GM23338 (cell line): ENCODE data around the gene AMIGO1. TPM values are rescaled to one million over a fixed set of nuclear protein-coding genes. Genes with fewer than 3 reads are reported as not detected.

Source experiments
- ATAC-seq: fragments of 200-7000 bp; cut with Tn5 transposase; 3 replicates; pipeline ENCODE4 v1.9.1; 2020
- DNase-seq: peaks from one replicate; pipeline ENCODE4 v3.0.0-alpha.2; 2015; ENCODE audit warnings: low spot score
- H2AFZ ChIP-seq: fragments of 200-600 bp; sonication (generic); 2 replicates; pipeline ENCODE4 v1.8.0; 2016; ENCODE audit warnings: antibody characterized with exemption, mild to moderate bottlenecking, moderate library complexity
- H3F3A ChIP-seq: fragments of 200-600 bp; sonication (generic); replicated peaks from 2 replicates; pipeline ENCODE4 v1.8.0; 2017; ENCODE audit warnings: antibody characterized with exemption, mixed run types, low read depth
- H3K27ac ChIP-seq: fragments of 200-600 bp; sonication (generic); 2 replicates; pipeline ENCODE4 v1.6.1; 2016; ENCODE audit warnings: low read depth
- H3K27me3 ChIP-seq: fragments of 200-600 bp; sonication (generic); 2 replicates; pipeline ENCODE4 v1.8.0; 2016; ENCODE audit warnings: mild to moderate bottlenecking, mixed run types, moderate library complexity; ENCODE audit not compliant: insufficient read depth
- H3K36me3 ChIP-seq: fragments of 200-600 bp; sonication (generic); 2 replicates; pipeline ENCODE4 v1.8.0; 2016; ENCODE audit warnings: mild to moderate bottlenecking; ENCODE audit not compliant: insufficient read depth
- H3K4me1 ChIP-seq: fragments of 200-600 bp; sonication (generic); 2 replicates; pipeline ENCODE4 v1.8.0; 2016; ENCODE audit warnings: mild to moderate bottlenecking, moderate library complexity; ENCODE audit not compliant: insufficient read depth
- H3K4me2 ChIP-seq: fragments of 200-600 bp; sonication (generic); 2 replicates; pipeline ENCODE4 v1.7.1; 2017; ENCODE audit warnings: mixed run types
- H3K4me3 ChIP-seq: fragments of 200-600 bp; sonication (generic); 2 replicates; pipeline ENCODE4 v1.6.1; 2016; ENCODE audit warnings: mixed run types
- H3K79me2 ChIP-seq: fragments of 200-600 bp; sonication (generic); replicated peaks from 2 replicates; pipeline ENCODE4 v1.8.0; 2017; ENCODE audit warnings: mild to moderate bottlenecking; ENCODE audit not compliant: insufficient read depth
- H3K9me2 ChIP-seq: fragments of 200-600 bp; sonication (generic); 2 replicates; pipeline ENCODE4 v1.8.0; 2017; ENCODE audit not compliant: insufficient read depth
- H4K20me1 ChIP-seq: fragments of 200-600 bp; sonication (generic); replicated peaks from 2 replicates; pipeline ENCODE4 v1.8.0; 2017; ENCODE audit warnings: mild to moderate bottlenecking; ENCODE audit not compliant: insufficient read depth
- H3K27ac Mint-ChIP-seq: 2 replicates; pipeline ENCODE4 v1.8.0; 2020; ENCODE audit warnings: inconsistent platforms, mild to moderate bottlenecking, moderate library complexity, mixed read lengths
- H3K27me3 Mint-ChIP-seq: 3 replicates; pipeline ENCODE4 v1.8.0; 2022; ENCODE audit warnings: low read depth, mild to moderate bottlenecking, moderate library complexity, mixed read lengths, inconsistent platforms; ENCODE audit not compliant: insufficient read depth, poor library complexity
- H3K36me3 Mint-ChIP-seq: 3 replicates; pipeline ENCODE4 v1.8.0; 2021; ENCODE audit warnings: low read depth, mild to moderate bottlenecking, inconsistent platforms, moderate library complexity, mixed read lengths
- H3K4me1 Mint-ChIP-seq: 3 replicates; pipeline ENCODE4 v1.8.0; 2020; ENCODE audit warnings: mild to moderate bottlenecking, inconsistent platforms, mixed read lengths
- H3K4me3 Mint-ChIP-seq: 3 replicates; pipeline ENCODE4 v1.8.0; 2021; ENCODE audit warnings: moderate library complexity, mild to moderate bottlenecking, inconsistent platforms, mixed read lengths
- H3K9me3 Mint-ChIP-seq: 3 replicates; pipeline ENCODE4 v1.8.0; 2020; ENCODE audit warnings: moderate library complexity, mild to moderate bottlenecking, inconsistent platforms, mixed read lengths
- CREB1 ChIP-seq: fragments of 250-450 bp; sonication (Bioruptor Pico); IDR thresholded peaks from 2 replicates; pipeline ENCODE4 v1.5.0; 2020; ENCODE audit warnings: low read depth, mild to moderate bottlenecking, moderate library complexity
- CTCF ChIP-seq, 2 experiments: fragments of 200-600 bp in 1 of 2; sonication (generic) in 1 of 2; conservative IDR thresholded peaks; 2 replicates each; pipeline versions ENCODE4 v1.5.1 to v1.6.1; 2016 to 2017; ENCODE audit warnings: antibody characterized with exemption in 2 of 2, low read depth in 2 of 2, mild to moderate bottlenecking in 2 of 2, moderate library complexity in 1 of 2
- ETS1 ChIP-seq: IDR thresholded peaks from 2 replicates; pipeline ENCODE4 v1.6.1; 2016; ENCODE audit warnings: antibody characterized with exemption
- EZH2 ChIP-seq: fragments of 200-600 bp; sonication (generic); IDR thresholded peaks from one replicate; pipeline ENCODE4 v1.8.0; 2017; ENCODE audit warnings: antibody characterized with exemption, mild to moderate bottlenecking, low read depth; ENCODE audit not compliant: unreplicated experiment
- JUNB ChIP-seq: IDR thresholded peaks from one replicate; pipeline ENCODE4 v1.6.1; 2016; ENCODE audit warnings: antibody characterized with exemption; ENCODE audit not compliant: unreplicated experiment
- NANOG ChIP-seq: IDR thresholded peaks from 2 replicates; pipeline ENCODE4 v1.6.1; 2016; ENCODE audit warnings: antibody characterized with exemption, borderline replicate concordance
- POLR2AphosphoS5 ChIP-seq: IDR thresholded peaks from 2 replicates; pipeline ENCODE4 v1.6.1; 2016; ENCODE audit warnings: antibody characterized with exemption, low read depth
- REST ChIP-seq: IDR thresholded peaks from one replicate; pipeline ENCODE4 v1.6.1; 2018; ENCODE audit warnings: antibody characterized with exemption; ENCODE audit not compliant: unreplicated experiment
- STAT1 ChIP-seq: IDR thresholded peaks from one replicate; pipeline ENCODE4 v1.6.1; 2016; ENCODE audit warnings: antibody characterized with exemption; ENCODE audit not compliant: unreplicated experiment
- ZNF114 ChIP-seq: fragments of 250-450 bp; sonication (Bioruptor Pico); IDR thresholded peaks from 2 replicates; pipeline ENCODE4 v1.5.0; 2020; ENCODE audit warnings: mild to moderate bottlenecking, moderate library complexity
- polyA plus RNA-seq: library from polyadenylated mRNA; unstranded; fragments of >200 nt; fragmentation: Nextera tagmentation; extraction: Ambion mirVana; gene quantifications from 2 replicates; pipeline ENCODE4 v1.2.1, GENCODE V29; 2016
- total RNA-seq: library from RNA; depleted of rRNA; stranded (reverse); fragments of >200 nt; shearing (Covaris generic); gene quantifications from 2 replicates; pipeline ENCODE4 v1.2.3, GENCODE V29; 2014

AMIGO1 gene
- total and polyA plus RNA-seq, 2 experiments from 2014 or later: 0.53 to 3.8 TPM

DNA sequence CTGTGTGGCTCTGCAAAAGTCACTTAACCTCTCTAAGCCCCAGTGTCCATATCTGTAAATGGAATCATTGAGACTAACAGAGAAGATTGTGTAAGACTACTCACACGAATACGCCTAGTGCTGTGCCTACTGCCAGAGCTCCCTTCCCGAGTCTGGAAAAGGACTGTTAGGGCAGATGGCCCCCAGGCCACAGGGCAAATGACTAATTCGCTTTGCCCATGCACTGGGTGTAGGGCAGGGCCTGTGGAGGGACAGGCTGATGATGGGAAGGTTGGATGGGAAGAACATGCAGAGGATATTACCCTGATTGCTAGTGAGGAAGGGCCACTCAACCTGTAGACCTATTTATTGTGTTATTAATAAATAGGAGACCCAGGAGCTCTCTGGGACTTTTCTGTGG lies 26.0 kb upstream of the AMIGO1 start:
- Mint-ChIP-seq H3K4me3 (no peak overlapping the region; the same call in 2 of the 3 replicates), H3K27ac (no peak overlapping the region), H3K4me1 (peaks cover 7% of the 10 kb centered on the region), H3K27me3 (peaks cover 11% of the 10 kb centered on the region), H3K9me3 (no peaks in the 10 kb centered on the region), H3K36me3 (no peaks in the 10 kb centered on the region)
- H3K79me2 ChIP-seq: no peaks in the 10 kb centered on the region
- H3K4me1 ChIP-seq: peaks cover 4% of the 10 kb centered on the region; the same call in 1 of the 2 replicates
- ATAC-seq: no peak
- no peak overlapping the region for H3K4me2 ChIP-seq
- H3K4me3 ChIP-seq: no peak overlapping the region
- no peak for DNase-seq
- no peaks in the 10 kb centered on the region for H3F3A ChIP-seq
- no peak for TF ChIP-seq CREB1
- no peak for TF ChIP-seq EZH2
- no peak for TF ChIP-seq ETS1
- TF ChIP-seq ZNF114 (CRISPR knock-in tag): no peak
- TF ChIP-seq REST: no peak
- no peak for TF ChIP-seq POLR2AphosphoS5
- no peak overlapping the region for H2AFZ ChIP-seq
- no peaks in the 10 kb centered on the region for H4K20me1 ChIP-seq
- H3K36me3 ChIP-seq: no peaks in the 10 kb centered on the region
- no peaks in the 10 kb centered on the region for H3K27me3 ChIP-seq
- H3K9me2 ChIP-seq: no peaks in the 10 kb centered on the region
- H3K27ac ChIP-seq: no peak overlapping the region

DNA sequence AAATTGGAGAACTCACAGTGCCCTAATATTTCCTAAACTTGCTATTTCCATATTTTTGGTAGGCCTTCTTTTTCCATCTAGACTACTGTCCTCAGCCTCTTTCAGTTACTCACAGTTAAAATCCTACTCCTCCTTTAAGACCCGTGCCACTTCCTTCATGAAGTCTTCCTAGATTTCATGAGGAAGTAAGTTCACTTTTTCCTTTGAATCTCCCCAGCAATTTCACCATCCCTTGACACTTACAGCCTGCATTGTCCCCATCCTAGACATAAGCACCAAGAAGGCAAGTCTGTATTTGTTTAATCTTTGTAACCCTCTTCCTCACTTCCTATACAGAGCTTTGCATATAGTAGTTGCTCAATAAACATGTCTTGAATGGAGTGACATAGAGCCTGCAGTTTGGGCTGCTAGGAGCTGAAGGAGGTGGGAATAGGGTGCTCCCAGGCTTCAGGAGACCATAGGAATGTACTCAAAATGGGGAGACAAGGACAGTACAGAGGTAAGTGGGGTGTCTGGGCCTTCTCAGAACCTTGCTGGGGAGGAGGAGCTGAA lies 24.9 kb upstream of the AMIGO1 start:
- Histone ChIP-seq H3K9me2 (no peaks in the 10 kb centered on the region), H3K27me3 (no peaks in the 10 kb centered on the region), H3K79me2 (no peaks in the 10 kb centered on the region), H3K4me3 (no peak overlapping the region), H3K27ac (no peak overlapping the region), H3K4me1 (peaks cover 4% of the 10 kb centered on the region; the same call in 1 of the 2 replicates), H3K36me3 (no peaks in the 10 kb centered on the region), H4K20me1 (no peaks in the 10 kb centered on the region), H3F3A (no peaks in the 10 kb centered on the region), H2AFZ (no peak overlapping the region), H3K4me2 (no peak overlapping the region)
- Mint-ChIP-seq H3K36me3 (no peaks in the 10 kb centered on the region), H3K9me3 (no peaks in the 10 kb centered on the region), H3K4me3 (no peak overlapping the region), H3K27me3 (peaks cover 12% of the 10 kb centered on the region), H3K4me1 (peaks cover 11% of the 10 kb centered on the region), H3K27ac (no peak overlapping the region)
- no peak for DNase-seq
- no peak for ATAC-seq
- TF ChIP-seq JUNB (no peak), CTCF (conservative IDR thresholded peaks at IDR 0.05; ENCODE audit: low read depth in 2 of 2) (no peak), STAT1 (no peak), NANOG (no peak)
